ENCODE measurements around the gene ACAD10. TPM values are rescaled to one million over a fixed set of nuclear protein-coding genes. Genes with fewer than 3 reads are reported as not detected.
"Not testable (repeated sequence)": the region's sequence is repeated elsewhere in the genome, so short reads cannot be mapped to it uniquely, and the experiment has no call there.

The ACAD10 gene
- total and polyA plus RNA-seq, 2 experiments from 2014 or later: 33.6 to 46.8 TPM

DNA sequence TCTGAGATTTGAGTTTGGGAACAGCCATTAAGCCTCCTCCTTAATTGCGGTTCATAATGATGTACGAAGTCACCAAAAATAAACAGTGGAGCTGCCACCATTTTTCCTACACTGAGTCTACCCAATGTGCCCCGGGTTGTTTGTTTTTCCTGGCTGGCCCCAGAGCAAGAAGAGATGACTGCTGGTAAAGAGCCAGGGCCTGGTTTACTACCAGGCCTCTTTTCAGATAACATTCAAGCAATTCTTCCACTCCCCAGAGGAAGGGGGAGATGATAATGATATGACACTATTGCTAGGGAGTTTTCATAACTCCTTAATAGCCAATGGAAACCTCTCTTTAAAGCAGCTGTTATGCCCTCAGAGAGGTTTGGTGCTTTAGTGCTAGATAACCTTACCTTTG is 42.4 kb upstream of the ACAD10 start:
- Histone ChIP-seq H3K27me3 (no peaks in the 10 kb centered on the region), H3K27ac (no peak overlapping the region), H3K9me3 (ENCODE audit: low read depth) (no peaks in the 10 kb centered on the region), H3K36me3 (peaks cover 21% of the 10 kb centered on the region), H3K4me1 (ENCODE audit: low read depth) (no peaks in the 10 kb centered on the region), H3K4me3 (no peak overlapping the region)
- TF ChIP-seq, protein P1, sequence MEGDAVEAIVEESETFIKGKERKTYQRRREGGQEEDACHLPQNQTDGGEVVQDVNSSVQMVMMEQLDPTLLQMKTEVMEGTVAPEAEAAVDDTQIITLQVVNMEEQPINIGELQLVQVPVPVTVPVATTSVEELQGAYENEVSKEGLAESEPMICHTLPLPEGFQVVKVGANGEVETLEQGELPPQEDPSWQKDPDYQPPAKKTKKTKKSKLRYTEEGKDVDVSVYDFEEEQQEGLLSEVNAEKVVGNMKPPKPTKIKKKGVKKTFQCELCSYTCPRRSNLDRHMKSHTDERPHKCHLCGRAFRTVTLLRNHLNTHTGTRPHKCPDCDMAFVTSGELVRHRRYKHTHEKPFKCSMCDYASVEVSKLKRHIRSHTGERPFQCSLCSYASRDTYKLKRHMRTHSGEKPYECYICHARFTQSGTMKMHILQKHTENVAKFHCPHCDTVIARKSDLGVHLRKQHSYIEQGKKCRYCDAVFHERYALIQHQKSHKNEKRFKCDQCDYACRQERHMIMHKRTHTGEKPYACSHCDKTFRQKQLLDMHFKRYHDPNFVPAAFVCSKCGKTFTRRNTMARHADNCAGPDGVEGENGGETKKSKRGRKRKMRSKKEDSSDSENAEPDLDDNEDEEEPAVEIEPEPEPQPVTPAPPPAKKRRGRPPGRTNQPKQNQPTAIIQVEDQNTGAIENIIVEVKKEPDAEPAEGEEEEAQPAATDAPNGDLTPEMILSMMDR (IDR thresholded peaks at IDR 0.05; ENCODE audit: low read depth, low read length): no peak
- DNase-seq (ENCODE audit: low read depth in 1 of 2, low spot score in 1 of 2): peak in 1 of 2 donors; percentile 83

DNA sequence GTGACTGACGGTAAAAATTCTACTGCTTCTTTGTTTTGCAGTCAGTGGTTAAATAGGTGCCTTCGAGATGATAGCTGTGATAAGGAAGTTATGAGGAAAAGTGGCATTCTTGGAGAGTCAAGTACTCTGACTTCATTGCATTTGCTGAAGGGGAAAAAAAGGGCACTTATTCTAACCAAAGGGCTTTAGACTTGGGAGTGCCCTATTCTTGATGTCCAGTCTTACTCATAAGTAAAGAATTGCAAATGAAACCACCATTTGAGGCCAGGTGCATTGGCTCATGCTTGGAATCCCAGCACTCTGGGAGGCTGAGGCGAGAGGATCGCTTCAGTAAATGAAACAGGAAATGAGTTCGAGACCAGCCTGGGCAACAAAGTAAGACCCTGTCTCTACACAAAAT is 40.4 kb upstream of the ACAD10 start:
- no peak for DNase-seq (ENCODE audit: low read depth in 1 of 2, low spot score in 1 of 2)
- TF ChIP-seq, protein P1 (IDR thresholded peaks at IDR 0.05; ENCODE audit: low read depth, low read length): no peak
- no peak overlapping the region for H3K27ac ChIP-seq
- no peaks in the 10 kb centered on the region for H3K4me1 ChIP-seq (ENCODE audit: low read depth)
- no peak overlapping the region for H3K4me3 ChIP-seq
- H3K36me3 ChIP-seq: peaks cover 31% of the 10 kb centered on the region
- H3K9me3 ChIP-seq (ENCODE audit: low read depth): no peaks in the 10 kb centered on the region
- no peaks in the 10 kb centered on the region for H3K27me3 ChIP-seq

DNA sequence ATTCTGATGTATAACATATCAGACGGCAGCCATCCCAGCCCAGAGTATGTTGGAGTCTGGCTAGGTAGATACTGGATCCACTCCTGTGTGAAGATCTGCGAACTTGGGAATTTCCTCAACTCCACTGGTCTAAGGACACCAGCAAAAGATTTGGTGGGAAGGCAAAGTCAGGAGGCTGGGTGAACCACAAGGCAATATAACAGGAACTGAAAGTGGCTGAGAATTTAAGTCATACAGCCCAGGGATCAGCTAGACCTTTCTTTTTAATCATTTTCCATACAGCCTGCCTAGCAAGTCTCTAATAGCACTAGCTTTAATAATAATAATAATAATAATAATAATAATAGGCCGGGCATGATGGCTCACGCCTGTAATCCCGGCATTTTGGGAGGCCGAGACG is 34.9 kb upstream of the ACAD10 start:
- TF ChIP-seq, protein P1 (IDR thresholded peaks at IDR 0.05; ENCODE audit: low read depth, low read length): no peak
- H3K4me3 ChIP-seq: no peak overlapping the region

DNA sequence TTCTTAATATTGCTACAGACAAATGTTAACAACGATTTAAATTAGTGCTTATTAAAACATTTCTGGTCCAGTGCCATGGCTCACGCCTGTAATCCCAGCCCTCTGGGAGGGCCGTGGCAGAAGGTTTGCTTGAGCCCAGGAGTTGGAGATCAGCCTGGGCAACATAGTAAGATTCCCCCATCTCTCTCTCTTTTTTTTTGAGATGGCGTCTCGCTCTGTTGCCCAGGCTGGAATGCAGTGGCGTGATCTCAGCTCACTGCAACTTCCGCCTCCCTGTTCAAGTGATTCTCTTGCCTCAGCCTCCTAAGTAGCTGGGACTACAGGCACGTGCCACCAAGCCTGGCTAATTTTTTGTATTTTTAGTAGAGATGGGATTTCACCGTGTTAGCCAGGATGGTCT is 33.3 kb upstream of the ACAD10 start:
- DNase-seq (ENCODE audit: low read depth in 1 of 2, low spot score in 1 of 2): not testable (repeated sequence)

More for the DNA sequence above, 34.9 kb upstream of the ACAD10 start:
- DNase-seq (ENCODE audit: low read depth in 1 of 2, low spot score in 1 of 2): no peak
- Histone ChIP-seq H3K9me3 (ENCODE audit: low read depth) (no peaks in the 10 kb centered on the region), H3K36me3 (peaks cover 34% of the 10 kb centered on the region), H3K4me1 (ENCODE audit: low read depth) (peaks cover 2% of the 10 kb centered on the region), H3K27ac (no peak overlapping the region), H3K27me3 (peaks cover 19% of the 10 kb centered on the region)

DNA sequence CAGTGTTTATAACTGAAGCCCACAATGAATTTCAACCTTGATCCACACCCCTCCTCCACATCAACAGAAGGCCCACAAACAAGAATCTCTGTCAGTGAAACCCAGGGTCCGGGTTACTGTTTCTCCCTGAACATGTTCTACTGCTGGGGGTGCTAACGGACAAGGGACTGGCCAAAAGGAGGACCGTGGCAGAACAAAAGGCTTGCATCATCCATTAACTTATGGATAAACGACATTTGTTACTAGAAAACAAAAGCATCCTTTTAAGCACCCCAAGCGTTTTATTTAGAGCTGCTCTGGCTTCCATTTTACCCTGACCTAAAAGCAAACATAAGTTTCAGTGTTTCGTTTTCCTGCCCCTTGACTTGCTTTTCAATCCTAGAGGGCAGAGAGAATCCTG is 32.3 kb upstream of the ACAD10 start:
- H3K36me3 ChIP-seq: peaks cover 37% of the 10 kb centered on the region
- no peaks in the 10 kb centered on the region for H3K9me3 ChIP-seq (ENCODE audit: low read depth)
- H3K4me1 ChIP-seq (ENCODE audit: low read depth): peaks cover 6% of the 10 kb centered on the region
- H3K4me3 ChIP-seq: no peak overlapping the region
- TF ChIP-seq, protein P1 (IDR thresholded peaks at IDR 0.05; ENCODE audit: low read depth, low read length): no peak
- no peak for DNase-seq (ENCODE audit: low read depth in 1 of 2, low spot score in 1 of 2)
- H3K27ac ChIP-seq: no peak overlapping the region
- peaks cover 19% of the 10 kb centered on the region for H3K27me3 ChIP-seq

More for the DNA sequence above, 33.3 kb upstream of the ACAD10 start:
- not testable (repeated sequence) for H3K4me3 ChIP-seq; H3K27ac ChIP-seq; H3K4me1 ChIP-seq (ENCODE audit: low read depth); H3K9me3 ChIP-seq (ENCODE audit: low read depth)
- peaks cover 32% of the 10 kb centered on the region for H3K36me3 ChIP-seq
- peaks cover 19% of the 10 kb centered on the region for H3K27me3 ChIP-seq

DNA sequence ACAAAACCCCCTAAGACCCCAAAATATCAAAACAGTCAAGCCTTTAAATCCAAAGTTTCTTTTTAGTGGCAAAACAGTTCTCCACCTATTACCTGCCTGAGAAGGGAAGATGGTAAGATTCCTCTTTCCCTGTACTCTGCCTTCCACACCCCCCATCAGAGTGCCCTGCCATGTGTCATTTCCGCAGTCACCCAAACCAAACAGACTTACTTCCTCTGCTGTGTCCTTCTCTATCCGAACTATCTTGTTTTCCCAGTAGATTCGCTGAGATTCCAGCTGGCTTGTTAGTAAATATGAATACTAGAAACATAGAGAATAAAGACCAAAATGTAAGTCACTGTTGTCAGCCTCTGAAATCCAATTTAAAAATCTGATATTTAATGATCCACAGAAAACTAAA is 30.5 kb upstream of the ACAD10 start:
- H3K36me3 ChIP-seq: peaks cover 44% of the 10 kb centered on the region
- no peaks in the 10 kb centered on the region for H3K9me3 ChIP-seq (ENCODE audit: low read depth)
- no peak overlapping the region for H3K27ac ChIP-seq
- no peak overlapping the region for H3K4me3 ChIP-seq
- H3K4me1 ChIP-seq (ENCODE audit: low read depth): peaks cover 6% of the 10 kb centered on the region
- TF ChIP-seq, protein P1 (IDR thresholded peaks at IDR 0.05; ENCODE audit: low read depth, low read length): no peak
- H3K27me3 ChIP-seq: peaks cover 19% of the 10 kb centered on the region
- no peak for DNase-seq (ENCODE audit: low read depth in 1 of 2, low spot score in 1 of 2)

All from cardiac muscle cell (in vitro differentiated cells and primary cell).